CD4-positive, alpha-beta T cell treated with Interleukin-15 for 4 hours (primary cell): ENCODE results near the gene BIRC7.
"Not testable (repeated sequence)": the region's sequence is repeated elsewhere in the genome, so short reads cannot be mapped to it uniquely, and the experiment has no call there.

Experiments
- DNase-seq: peaks from one replicate; pipeline ENCODE4 v3.0.0-alpha.2; 2020; ENCODE audit warnings: low spot score

The BIRC7 gene

DNA sequence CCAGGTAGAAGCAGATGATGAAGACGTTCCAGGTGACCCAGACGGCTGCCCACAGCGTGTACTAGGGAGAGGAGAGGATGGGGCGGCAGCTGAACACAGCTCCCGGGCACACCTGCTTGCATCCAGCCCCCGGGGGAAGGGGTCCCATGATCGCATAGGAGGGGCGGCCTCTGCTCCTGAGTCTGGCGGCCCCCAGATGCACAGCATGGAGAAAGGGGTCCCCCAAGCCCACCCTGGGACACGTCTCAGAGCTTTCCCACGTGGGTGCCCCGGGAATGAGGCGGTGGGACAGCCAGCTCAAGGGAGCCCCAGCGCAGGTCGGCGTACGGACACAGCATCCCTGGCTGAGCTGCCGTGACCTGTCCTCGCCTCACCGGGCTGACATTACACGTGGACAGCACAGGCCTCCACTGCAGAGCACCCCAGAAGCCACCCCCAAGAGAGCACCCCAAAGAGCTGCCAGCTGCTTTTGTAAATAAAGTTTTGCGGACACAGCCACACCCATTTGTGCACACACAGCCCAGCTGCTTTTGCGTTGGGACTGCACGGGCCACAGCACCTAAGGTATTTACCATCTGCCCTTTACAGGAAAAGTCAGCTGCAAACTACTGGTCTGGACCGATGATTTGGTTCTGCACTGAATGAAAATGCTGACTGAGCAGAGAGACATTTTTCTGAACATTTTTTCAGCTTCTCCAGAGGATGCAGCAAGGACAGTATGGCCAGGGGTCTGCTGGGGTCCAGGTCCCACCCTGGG lies 13.3 kb downstream of the BIRC7 start:
- DNase-seq: no peak

DNA sequence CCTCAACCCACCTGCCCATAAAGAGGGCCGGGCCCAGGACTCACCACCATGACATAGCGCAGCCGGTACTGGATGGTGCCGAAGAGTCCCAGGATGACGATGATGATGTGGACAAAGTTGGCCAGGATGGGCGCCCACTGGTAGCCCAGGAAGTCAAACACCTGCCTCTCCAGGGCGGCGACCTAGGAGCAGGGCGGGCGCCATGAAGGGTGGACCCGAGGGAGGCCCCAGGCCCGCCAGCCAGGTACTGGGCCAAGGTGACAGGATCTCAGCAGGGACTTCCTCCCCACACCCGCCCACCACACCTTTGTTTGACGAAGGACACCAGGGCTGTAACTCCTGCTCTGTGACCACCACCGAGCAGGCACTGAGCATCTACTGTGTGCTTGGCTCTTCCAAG lies 14.2 kb downstream of the BIRC7 start:
- DNase-seq: no peak

DNA sequence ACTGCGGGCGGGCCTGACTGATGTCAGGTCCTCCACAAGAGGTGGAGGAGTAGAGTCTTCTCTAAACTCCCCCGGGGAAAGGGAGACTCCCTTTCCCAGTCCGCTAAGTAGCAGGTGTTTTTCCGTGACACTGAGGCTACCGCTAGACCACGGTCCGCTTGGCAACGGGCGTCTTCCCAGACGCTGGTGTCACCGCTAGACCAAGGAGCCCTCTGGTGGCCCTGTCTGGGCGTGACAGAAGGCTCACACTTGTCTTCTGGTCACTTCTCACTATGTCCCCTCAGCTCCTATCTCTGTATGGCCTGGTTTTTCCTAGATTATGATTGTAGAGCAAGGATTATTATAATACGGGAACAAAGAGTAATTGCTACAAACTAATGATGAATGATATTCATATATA lies 15.6 kb downstream of the BIRC7 start:
- DNase-seq: not testable (repeated sequence)

DNA sequence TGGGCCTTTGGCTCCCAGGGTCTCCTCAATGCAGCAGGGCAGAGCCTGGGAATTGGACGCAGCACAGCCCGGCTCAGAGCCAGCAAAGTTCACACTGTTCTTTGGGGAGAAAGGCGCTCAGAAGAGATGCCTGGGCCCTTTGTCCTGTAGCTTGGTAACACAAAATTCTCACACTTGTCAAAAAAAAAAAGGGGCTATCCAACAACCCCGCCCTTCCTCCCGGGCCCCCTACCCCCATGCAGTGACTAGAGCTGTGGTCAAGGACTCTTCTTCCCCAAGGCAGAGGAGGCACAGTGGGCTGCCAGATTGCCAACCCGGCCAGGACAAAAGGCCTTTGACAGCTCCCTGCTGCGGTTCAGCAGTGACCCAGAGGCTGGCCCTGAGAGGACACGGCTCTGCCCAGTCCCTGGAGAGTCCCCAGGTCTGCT lies 16.6 kb downstream of the BIRC7 start:
- no peak for DNase-seq

DNA sequence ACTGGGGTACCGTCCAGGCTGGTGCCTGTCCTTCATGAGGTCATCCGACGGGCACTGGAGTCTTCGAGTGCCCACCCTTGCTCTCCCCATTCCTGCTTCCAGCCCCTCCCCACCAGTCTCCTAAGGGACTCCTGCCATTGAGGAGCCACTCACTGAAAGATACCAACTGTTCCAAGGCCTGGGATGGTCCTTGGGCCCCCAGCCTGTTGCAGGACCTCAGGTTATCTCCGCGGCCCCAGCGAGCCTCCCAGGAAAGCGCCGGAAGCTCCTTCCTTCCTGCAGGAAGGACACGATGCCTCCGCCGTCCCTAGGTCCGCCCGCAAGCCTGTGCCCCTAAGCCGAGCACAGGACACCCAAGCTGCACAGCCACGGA lies 17.3 kb downstream of the BIRC7 start:
- no peak for DNase-seq

DNA sequence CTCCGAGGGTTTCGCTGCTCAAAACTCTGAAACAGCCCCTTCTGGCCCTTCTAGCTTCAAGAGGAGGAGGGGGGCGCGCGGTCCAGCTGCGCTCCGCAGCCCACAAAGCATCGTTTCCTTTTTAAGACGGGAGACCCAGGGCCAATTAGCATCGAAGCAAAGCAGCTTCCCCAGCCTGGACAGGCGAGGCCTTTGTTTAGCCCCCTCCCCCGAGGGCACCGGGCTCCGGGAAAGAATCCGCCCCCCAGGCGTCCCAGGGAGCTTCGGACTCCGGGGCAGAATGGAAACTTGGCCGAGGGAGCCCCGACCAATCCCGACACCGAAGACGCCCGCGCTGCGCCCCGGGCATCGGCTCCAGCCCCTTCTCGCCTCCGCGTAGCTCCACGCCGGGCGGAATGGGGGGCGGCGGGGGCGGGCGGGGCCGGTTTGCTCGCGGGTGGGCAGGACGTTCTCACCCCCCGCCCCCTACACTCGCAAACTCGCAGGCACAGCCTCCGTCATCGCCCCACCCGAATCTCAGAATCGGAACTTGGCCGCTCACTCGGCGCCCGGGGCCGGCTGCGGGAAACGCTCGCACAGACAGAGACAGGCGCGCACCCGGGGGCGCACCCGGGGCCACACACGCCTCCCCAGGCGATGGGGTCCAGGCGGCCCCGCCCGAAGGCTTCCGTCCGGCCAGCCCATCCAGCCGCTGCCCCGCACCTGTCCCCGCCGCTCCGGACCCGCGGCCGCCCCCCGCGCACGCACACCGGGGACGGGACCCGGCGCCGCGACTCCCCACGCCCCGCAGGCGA lies 17.9 kb downstream of the BIRC7 start:
- DNase-seq: no peak

DNA sequence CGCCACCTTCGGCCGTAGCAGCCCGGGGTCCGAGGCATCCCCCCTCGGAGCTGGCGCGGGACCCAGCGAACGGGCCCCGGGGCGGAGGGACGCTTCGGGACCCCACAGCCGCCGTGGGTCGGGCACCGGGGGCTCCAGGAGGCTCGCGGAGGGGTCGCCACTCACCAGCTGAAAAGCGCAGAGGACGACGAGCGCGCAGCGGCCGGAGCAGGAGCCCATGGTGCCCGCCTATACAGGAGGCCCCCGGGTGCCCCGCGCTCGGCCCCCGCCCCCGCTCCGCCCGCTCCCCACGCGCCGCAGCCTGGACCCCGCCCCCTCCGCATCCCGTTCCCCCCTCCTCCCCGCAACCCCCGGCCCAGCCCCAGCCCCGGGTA lies 18.5 kb downstream of the BIRC7 start, which contains the start of gene NKAIN4:
Gene NKAIN4, minus strand, starts transcription at position 232 of the 374 bp plus-strand sequence. Its CDS starts 13 bp downstream, at position 219.
- DNase-seq: no peak

DNA sequence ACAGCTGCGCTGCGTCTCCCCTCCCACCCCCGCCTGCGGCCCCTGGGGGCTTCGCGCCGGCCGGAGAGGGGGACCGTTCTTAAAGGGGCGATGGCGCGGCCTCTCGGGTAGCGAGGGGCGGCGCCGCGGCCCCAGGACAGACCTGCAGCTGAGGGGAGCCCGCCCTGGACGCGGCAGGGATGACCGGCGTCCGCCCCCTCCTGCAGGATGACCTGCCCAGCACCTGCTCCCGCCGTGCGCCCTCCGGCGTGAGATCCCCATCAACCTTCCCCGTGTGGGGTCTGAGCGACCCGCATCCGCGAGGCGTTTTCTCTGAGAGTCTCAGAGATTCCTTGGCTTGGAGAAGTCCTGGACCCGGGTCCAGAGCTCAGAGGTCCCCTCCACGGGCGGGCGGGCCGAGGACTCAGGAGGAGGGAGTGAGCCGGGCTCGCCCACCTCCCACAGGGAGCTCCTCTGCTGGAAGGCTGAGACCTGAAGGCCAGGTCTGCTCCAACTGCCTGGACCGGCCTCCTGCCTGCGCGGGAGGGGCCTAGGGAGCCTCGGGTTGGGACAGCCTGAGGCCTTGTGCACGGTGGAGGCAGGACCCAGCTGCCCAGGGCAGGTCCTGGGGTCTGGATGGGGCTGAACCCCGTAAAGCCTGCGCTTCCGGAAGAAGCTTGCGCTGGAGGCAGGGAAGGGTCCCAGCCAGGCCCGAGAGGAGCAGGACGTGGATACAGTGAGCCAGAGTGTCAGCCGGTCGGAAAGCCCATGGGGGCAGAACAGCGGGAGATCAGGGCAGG lies 19.1 kb downstream of the BIRC7 start:
- DNase-seq: no peak

DNA sequence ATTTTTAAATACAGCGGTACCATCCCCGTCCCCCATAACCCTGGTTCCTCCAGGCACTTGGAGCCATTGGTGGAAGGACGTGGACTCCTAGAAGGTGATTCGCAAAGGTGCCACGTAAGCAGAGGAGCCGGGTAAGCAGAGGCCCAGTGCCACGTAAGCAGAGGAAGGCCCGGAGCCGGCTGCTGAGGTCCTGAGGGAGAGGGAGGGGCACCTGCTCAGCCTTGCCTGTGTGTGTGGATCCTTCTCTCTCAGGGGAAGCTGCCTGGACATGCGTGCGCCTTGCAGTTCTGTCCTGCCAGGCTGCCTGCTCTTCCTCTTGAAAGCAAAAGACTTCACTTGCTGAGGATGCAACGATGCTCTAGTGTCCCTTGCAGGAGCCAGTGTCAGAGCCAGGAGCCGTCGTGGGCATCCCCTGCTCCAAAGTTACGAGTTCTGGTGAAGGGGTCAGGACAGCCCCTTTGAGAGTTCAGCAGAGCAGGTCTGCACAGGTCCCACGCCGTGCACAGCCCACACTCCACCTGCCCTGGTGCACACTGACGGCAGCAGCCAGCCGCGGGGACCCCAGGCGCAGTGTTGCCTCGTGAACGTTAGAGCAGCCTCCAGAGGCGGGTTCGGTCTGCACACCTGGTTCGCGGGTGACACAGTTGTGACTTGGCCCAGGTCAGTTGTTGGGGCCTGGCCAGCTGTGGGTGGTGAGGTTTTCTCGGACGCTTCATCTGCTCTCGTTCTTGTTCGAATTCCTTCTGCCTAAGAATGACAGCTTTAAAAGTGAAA lies 20.4 kb downstream of the BIRC7 start:
- no peak for DNase-seq

DNA sequence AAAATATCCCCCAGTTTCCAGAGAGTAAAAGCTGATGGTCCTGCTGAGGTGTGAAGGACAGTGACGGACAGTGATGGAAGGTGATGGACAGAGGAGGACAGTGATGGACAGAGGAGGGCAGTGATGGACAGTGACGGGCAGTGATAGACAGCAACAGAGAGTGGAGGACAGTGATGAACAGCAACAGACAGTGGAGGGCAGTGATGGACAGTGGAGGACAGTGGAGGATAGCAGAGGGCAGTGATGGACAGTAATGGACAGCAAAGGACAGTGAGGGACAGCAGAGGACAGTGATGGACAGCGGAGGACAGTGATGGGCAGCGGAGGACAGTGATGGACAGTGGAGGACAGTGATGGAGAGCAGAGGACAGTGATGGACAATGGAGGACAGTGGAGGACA lies 21.2 kb downstream of the BIRC7 start:
- DNase-seq: no peak

DNA sequence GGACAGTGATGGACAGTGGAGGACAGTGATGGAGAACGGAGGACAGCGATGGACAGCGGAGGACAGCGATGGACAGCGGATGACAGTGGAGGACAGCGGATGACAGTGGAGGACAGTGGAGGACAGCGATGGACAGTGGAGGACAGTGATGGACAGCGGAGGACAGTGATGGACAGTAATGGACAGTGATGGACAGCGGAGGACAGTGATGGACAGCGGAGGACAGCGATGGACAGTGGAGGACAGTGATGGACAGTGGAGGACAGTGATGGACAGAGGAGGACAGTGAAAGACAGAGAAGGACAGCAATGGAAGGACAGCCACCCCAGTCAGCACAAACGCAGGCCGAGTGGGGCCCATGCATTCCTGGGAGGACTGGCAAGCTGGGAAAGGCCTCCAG lies 21.9 kb downstream of the BIRC7 start:
- no peak for DNase-seq

DNA sequence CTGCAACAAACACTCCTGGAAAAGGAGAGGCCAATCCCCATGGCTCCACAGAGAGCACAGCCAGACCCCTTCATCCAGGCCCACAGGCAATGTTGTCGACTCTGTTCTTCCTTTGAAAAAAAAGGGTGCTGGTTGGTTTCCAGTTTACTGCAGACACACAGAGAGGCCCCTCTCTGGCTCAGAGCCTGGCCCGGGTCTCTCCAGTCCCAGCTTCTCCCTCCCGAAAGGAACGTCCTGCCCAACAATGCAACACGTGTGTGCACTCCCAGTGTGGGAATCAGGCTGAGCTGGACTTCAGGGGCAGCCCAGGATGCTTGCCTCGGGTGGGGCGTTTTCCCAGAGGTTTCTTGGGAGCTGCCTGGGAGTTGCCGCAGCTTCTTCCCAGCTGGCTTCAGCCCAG lies 23.1 kb downstream of the BIRC7 start:
- DNase-seq: no peak

DNA sequence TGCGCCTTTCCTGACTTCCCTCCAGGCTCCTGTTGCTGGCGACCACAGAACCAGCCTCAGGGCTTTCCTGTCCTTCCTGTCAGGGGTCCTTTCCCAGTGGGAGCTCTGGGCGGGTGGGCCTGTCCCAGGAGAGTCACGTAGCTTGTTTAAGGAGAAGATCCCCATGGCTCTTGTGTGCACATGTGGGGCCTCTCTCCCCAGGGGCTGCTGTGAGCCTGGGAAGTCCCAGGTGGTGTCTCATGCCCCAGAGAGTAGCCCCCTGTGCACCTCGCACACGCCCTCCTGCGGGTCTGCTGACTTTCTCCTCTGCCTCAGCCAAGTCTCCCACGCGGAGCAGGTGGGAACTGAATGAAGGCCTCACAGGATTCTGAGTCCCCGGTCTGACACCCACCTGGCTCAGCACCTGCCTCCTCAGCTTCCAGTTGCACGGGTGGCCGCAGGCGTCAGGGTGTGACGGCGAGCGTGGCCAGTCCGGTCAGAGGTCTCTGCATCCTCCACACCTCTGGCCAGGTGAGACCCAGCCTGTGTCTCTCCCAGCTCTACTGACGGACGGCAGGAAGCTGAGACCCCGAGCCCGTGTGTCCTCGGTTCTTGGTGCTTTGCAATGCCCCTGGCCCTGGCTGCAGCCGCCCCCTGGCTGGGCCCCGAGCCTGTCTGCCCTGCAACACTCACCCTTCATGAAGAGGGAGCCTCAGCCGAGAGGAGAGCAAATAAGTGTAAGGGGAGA lies 24.2 kb downstream of the BIRC7 start:
- no peak for DNase-seq

DNA sequence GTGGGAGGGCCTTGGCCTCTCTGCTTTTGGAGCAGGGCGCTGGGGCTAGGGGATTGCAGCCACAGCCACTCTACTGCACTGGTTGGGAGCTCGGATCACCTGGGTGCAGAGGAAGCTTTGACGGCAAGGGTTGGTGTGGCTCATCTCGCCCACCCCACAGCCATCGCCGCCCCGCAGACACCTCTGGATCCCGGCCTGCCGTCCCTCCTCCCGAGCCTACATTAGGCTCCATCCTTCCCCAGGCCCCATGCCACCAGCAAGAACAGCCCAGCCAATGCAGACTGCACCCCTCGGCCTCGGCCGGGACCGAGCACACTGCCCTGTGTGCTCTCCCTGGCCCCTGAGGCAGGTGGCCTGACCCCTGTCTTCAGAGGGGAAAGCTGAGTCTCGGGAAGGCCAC lies 24.8 kb downstream of the BIRC7 start:
- no peak for DNase-seq

DNA sequence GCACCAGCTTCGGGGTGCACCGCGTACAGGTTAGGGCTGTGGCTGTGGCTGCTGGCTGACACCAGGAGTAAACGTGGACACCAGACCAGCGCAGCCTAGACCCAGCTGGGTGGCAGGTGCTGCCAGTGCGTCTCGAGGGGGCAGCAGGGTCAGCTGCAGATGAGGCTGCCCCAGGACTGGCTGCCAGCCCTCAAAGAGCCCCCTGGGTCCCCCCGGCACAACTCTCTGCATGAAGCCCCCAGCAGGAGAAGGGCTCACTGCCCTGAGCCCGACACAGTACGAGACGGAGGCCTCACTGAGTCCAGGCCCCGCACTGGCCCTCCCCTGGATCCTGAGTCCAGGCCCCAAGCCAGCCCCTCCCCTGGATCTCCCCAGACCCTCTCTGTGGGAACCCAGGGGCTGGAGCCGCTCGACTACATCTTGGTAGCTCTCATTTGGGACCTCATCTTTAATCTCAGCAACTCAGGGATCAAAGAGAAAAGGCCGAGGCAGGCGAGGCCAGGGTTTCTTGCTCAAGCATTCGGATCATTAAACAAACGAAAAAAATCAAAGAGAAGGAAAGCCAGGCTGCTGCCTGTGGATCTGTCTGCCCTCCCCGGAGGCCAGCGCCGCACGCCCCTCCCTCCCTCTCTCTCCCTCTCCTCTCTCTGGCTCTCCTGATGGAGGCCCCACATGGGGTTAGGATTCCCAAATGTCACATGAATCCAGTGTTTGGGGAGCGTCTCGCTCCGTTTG lies 25.5 kb downstream of the BIRC7 start:
- DNase-seq: no peak

DNA sequence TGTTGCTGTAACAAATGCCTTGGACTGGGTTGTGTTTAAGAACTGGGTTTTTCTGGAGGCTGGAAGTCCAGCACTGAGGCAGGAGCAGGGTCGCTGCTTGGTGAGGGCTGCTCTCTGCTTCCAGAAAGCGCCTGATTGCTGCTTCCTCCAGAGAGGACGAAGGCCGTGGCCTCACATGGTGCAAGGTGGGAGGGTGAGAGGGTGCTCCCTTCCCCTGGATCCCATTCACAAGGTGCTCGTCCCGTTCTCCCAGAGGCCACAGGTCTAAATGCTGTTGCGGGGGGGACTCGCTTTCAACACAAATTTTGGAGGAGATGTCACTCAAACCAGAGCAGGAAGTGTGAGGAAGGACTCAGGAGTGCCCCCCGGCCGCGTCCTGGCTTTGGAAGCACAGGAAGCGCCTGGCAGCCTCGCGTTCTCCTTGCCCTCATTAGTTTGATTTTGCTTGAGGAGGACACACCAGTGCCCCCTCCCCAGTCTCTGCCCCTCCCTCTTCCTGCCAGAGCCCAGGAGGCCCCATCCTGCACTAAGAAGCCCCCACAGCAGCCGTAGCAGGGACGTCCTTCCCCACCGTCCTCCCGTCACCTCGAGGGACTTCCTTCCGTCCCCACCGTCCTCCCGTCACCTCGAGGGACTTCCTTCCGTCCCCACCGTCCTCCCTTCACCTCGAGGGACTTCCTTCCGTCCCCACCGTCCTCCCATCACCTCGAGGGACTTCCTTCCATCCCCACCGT lies 26.3 kb downstream of the BIRC7 start:
- no peak for DNase-seq

DNA sequence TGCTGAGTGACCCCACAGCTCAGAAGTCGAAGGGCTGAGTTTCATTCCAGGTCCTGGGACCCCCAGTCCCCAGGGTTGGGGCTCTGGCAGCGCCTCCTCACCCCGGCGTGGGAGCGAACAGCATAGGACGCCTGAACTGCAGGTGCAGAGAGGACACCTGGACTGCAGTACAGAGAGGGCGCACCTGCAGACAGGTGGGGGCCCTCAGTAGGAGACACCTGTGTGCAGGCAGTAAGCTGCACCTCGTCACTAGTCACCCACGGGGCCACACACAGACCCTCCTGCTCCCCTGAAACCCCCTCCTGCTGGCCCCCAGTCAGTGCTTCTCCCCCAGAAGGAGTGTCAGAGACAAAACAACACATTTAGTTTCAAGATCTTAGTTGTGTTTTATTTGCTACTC lies 27.1 kb downstream of the BIRC7 start:
- no peak for DNase-seq

DNA sequence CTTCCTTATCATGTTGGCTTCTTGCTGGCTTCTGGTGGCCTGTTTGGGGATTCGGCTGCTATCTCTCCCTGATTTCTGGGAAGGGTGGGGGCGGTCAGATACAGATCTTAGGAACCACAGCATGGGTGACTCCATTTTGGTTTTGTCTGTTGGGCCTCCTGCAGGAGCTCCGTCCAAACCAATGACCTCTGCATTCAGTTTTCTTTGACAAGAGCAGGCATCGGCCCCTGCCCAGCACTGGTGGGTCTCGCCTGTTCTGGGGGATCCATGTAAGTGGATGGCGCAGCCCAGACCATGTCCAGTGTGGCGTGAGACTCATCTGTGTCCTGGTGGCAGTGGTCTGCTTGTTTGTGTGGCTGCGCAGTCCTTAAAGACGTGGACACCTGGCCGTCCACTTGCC lies 28.3 kb downstream of the BIRC7 start:
- no peak for DNase-seq

DNA sequence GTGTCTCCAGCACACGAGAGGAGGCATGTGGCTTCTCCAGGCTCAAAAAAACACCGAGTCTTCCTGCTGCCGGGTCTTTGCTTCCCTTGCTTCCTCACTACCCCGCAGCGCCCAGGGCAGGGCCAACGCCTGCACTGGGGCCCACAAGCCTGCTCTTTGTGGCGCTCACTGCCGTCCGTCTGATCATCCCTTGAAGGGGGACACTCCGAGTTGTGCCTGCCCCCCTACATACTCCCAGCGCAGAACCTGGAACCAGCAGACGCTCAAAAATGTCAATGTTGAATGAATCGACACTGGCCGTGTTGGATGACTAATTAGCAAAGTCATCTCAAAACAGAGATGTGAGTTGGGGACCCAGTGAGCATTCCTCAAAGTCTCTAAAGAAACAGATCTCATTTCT lies 28.8 kb downstream of the BIRC7 start:
- no peak for DNase-seq
